HFF-Myc (cell line): ENCODE data around the gene MPDU1.
A peak's percentile ranks its signal among the peaks of the same experiment; 100 is the strongest.

ENCODE experiments used
- DNase-seq: peaks from one replicate; pipeline ENCODE4 v3.0.0-alpha.2; 2011; ENCODE audit warnings: low read depth; ENCODE audit errors: extremely low read depth
- H3K4me3 ChIP-seq: replicated peaks from 2 replicates; pipeline ENCODE4 v1.5.1; 2011; ENCODE audit warnings: low read depth, mild to moderate bottlenecking, control low read depth, low read length
- CTCF ChIP-seq: IDR thresholded peaks from 2 replicates; pipeline ENCODE4 v1.5.1; 2012; ENCODE audit warnings: mild to moderate bottlenecking, low read depth, low read length, control low read depth; ENCODE audit errors: missing control alignments

Gene MPDU1

GRCh38 chr17:7583253-7584109 is at the start of gene MPDU1:
Gene MPDU1 (plus strand): TSS chr17:7583852. CDS start chr17:7583863, 11 bp downstream.
- H3K4me3 ChIP-seq, result peak within 1 kb of the TSS; percentile 72
- TF ChIP-seq CTCF, result no peak
- DNase-seq, result peak; percentile 97

- DNase-seq, result no peak
- no peak overlapping the region for H3K4me3 ChIP-seq
- TF ChIP-seq CTCF, result no peak
Observed at GRCh38 chr17:7538050-7538449, 45.6 kb upstream of the MPDU1 start.

GRCh38 chr17:7538891-7539545 is 44.6 kb upstream of the MPDU1 start:
- DNase-seq, result no peak
- no peak for TF ChIP-seq CTCF
- no peak overlapping the region for H3K4me3 ChIP-seq

- no peak overlapping the region for H3K4me3 ChIP-seq
- no peak for DNase-seq
- TF ChIP-seq CTCF, result no peak
Observed at GRCh38 chr17:7541074-7541621, 42.5 kb upstream of the MPDU1 start.

- TF ChIP-seq CTCF, result no peak
- no peak overlapping the region for H3K4me3 ChIP-seq
- DNase-seq, result no peak
Observed at GRCh38 chr17:7544911-7545310, 38.7 kb upstream of the MPDU1 start.

GRCh38 chr17:7548585-7549400 is 34.9 kb upstream of the MPDU1 start, which contains the start of gene TNFSF12:
Gene TNFSF12 (plus strand): TSS chr17:7549058. CDS start chr17:7549154, 96 bp downstream.
- no peak for DNase-seq
- TF ChIP-seq CTCF, result no peak
- H3K4me3 ChIP-seq, result peak within 1 kb of the TSS; percentile 47
